Gastrocnemius medialis (tissue), 4 donors: ENCODE results near the gene UNC5B. TPM values are rescaled to one million over a fixed set of nuclear protein-coding genes. Genes with fewer than 3 reads are reported as not detected.

ENCODE experiments used
- ATAC-seq, 2 donors: fragments of 150-250 bp; one replicate each; pipeline ENCODE4 v1.9.1; 2016
- DNase-seq, 2 donors: peaks; one replicate each; pipeline ENCODE4 v3.0.0-alpha.2; 2019
- H3K27ac ChIP-seq, 4 donors: fragments of 200-600 bp; sonication (generic); 1 replicate in 1 of 4; 2 replicates in 3 of 4; pipeline ENCODE4 v1.5.1; 2016 to 2018; ENCODE audit warnings: mild to moderate bottlenecking in 2 of 4, moderate library complexity in 1 of 4
- H3K27me3 ChIP-seq, 3 donors: fragments of 200-600 bp; sonication (generic) in 2 of 3; 1 replicate in 1 of 3; 2 replicates in 2 of 3; pipeline versions ENCODE4 v1.5.1 to v1.6.0; 2016 to 2019; ENCODE audit warnings: mild to moderate bottlenecking in 1 of 3, moderate library complexity in 1 of 3
- H3K36me3 ChIP-seq, 2 donors: fragments of 200-600 bp; sonication (generic) in 1 of 2; one replicate each; pipeline ENCODE4 v1.5.1; 2017 to 2018
- H3K4me1 ChIP-seq, 2 donors: fragments of 200-600 bp; sonication (generic) in 1 of 2; one replicate each; pipeline ENCODE4 v1.5.1; 2016 to 2017; ENCODE audit warnings: mild to moderate bottlenecking in 2 of 2
- H3K4me3 ChIP-seq, 4 donors: fragments of 200-600 bp; sonication (generic) in 3 of 4; 1 replicate in 1 of 4; 2 replicates in 3 of 4; pipeline ENCODE4 v1.5.1; 2016 to 2019; ENCODE audit warnings: mild to moderate bottlenecking in 2 of 4
- H3K9me3 ChIP-seq, 3 donors: fragments of 200-600 bp; sonication (generic) in 2 of 3; 1 replicate in 1 of 3; 2 replicates in 2 of 3; pipeline ENCODE4 v1.5.1; 2016 to 2019
- CTCF ChIP-seq, 5 experiments: fragments of 450-650 bp in 3 of 5; fragments of 200-600 bp in 2 of 5; sonication (generic) in 2 of 5; IDR thresholded peaks in 4 of 5; conservative IDR thresholded peaks in 1 of 5; 1 replicate in 4 of 5; 2 replicates in 1 of 5; pipeline ENCODE4 v1.5.1; 2016 to 2019; ENCODE audit warnings: antibody characterized with exemption in 5 of 5, mild to moderate bottlenecking in 3 of 5, moderate library complexity in 3 of 5
- POLR2A ChIP-seq, 2 donors: fragments of 450-650 bp; IDR thresholded peaks; one replicate each; pipeline ENCODE4 v1.6.1; 2017; ENCODE audit warnings: antibody characterized with exemption in 2 of 2, mild to moderate bottlenecking in 2 of 2, moderate library complexity in 2 of 2
- in situ Hi-C, 4 donors: fragments of 200-750 bp; cut with MboI; loops; one replicate each; pipeline versions ENCODE4 v1.15.0 to v1.8.0; 2017; ENCODE audit warnings: low sequenced_read_pairs in 4 of 4
- intact Hi-C: fragments of 100-400 bp; cut with DNase I; formaldehyde crosslinking; loops from one replicate; pipeline ENCODE4 v1.15.1; 2023; ENCODE audit warnings: low total_unique reads
- total RNA-seq, 4 donors: library from RNA; depleted of rRNA; stranded (reverse); fragments of >200 nt; gene quantifications; one replicate each; pipeline versions ENCODE4 v1.1.0 to v1.2.3, GENCODE V29; 2016

UNC5B gene
- total RNA-seq, 4 donors from 2014 or later: 0.65 to 1.2 (median 0.90) TPM

GRCh38 chr10:71248210-71248609, 35.8 kb downstream of the UNC5B start:
- H3K4me3 ChIP-seq: no peak overlapping the region
- DNase-seq: no peak
- H3K36me3 ChIP-seq: no peaks in the 10 kb centered on the region
- TF ChIP-seq CTCF (IDR thresholded peaks at IDR 0.05 in 4 of 5, conservative IDR thresholded peaks at IDR 0.05 in 1 of 5) (no peak), POLR2A (IDR thresholded peaks at IDR 0.05) (no peak)
- no peaks in the 10 kb centered on the region for H3K9me3 ChIP-seq
- H3K27me3 ChIP-seq: no peaks in the 10 kb centered on the region
- H3K27ac ChIP-seq: no peak overlapping the region
- in situ Hi-C loops: no loop called here
- no peak for ATAC-seq
- intact Hi-C loops: no loop called here
- peaks cover 18 to 29% of the 10 kb centered on the region in 2 donors for H3K4me1 ChIP-seq

- Histone ChIP-seq H3K36me3 (no peaks in the 10 kb centered on the region), H3K9me3 (no peaks in the 10 kb centered on the region), H3K4me3 (no peak overlapping the region), H3K4me1 (peaks cover 7 to 22% of the 10 kb centered on the region in 2 donors), H3K27me3 (no peaks in the 10 kb centered on the region), H3K27ac (no peak overlapping the region)
- TF ChIP-seq POLR2A (IDR thresholded peaks at IDR 0.05) (no peak), CTCF (IDR thresholded peaks at IDR 0.05 in 4 of 5, conservative IDR thresholded peaks at IDR 0.05 in 1 of 5) (no peak)
- intact Hi-C loops: no loop called here
- DNase-seq (no peak), ATAC-seq (no peak)
- in situ Hi-C loops: no loop called here
Observed at GRCh38 chr10:71249996-71250395, 37.6 kb downstream of the UNC5B start.

DNA sequence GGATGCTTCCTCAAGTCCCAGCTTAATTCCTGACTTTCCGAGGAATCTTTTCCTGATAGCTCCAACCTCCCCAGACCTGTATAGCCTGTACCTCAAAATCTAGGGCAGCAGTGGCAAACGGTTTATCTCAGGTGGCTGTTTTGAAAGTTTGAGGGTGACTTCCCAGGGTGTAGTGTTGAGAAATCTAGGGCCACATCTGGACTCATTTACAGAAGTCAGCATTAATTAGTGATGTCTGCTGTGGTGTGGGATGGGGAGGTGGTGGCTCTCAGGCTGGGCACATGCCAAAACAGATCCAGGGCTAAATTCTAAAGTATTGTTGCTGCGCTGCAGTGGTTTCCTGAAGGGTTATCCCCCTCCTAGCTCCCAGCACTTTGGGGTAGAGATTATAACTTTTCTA, 38.0 kb downstream of the UNC5B start:
- no peak overlapping the region for H3K27ac ChIP-seq
- no peak overlapping the region for H3K4me3 ChIP-seq

DNA sequence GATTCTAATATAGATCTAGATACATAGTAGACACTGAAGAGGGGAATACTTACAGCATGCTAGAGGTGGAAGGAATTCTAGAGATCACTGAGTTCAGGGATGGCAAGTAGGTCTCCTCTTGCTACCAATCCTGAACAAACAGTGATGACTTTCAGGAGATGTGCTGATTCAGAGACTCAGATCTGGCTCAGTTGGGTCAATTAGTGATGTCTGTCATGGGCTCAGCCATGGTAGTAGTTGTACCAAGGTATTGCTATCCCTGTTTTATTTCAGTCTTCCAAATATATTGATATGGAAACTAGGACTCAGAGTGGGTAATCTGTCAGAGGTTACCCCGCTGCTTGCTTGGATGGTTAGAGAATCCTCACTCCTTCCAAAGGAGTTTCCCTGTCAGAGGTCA, 38.5 kb downstream of the UNC5B start:
- Histone ChIP-seq H3K36me3 (no peaks in the 10 kb centered on the region), H3K4me3 (no peak overlapping the region), H3K9me3 (no peaks in the 10 kb centered on the region), H3K27ac (no peak overlapping the region), H3K27me3 (no peaks in the 10 kb centered on the region), H3K4me1 (peaks cover 0 to 24% of the 10 kb centered on the region in 2 donors)
- TF ChIP-seq CTCF (IDR thresholded peaks at IDR 0.05 in 4 of 5, conservative IDR thresholded peaks at IDR 0.05 in 1 of 5): no peak
- no peak for TF ChIP-seq POLR2A (IDR thresholded peaks at IDR 0.05)
- in situ Hi-C loops: no loop called here
- no peak for DNase-seq
- ATAC-seq: no peak
- intact Hi-C loops: no loop called here

More for the DNA sequence above, 38.0 kb downstream of the UNC5B start:
- no peaks in the 10 kb centered on the region for H3K36me3 ChIP-seq
- no peaks in the 10 kb centered on the region for H3K9me3 ChIP-seq
- no peak for TF ChIP-seq CTCF (IDR thresholded peaks at IDR 0.05 in 4 of 5, conservative IDR thresholded peaks at IDR 0.05 in 1 of 5)
- H3K27me3 ChIP-seq: no peaks in the 10 kb centered on the region
- DNase-seq: no peak
- intact Hi-C loops: no loop called here
- in situ Hi-C loops: no loop called here
- H3K4me1 ChIP-seq: peaks cover 3 to 22% of the 10 kb centered on the region in 2 donors
- no peak for ATAC-seq

DNA sequence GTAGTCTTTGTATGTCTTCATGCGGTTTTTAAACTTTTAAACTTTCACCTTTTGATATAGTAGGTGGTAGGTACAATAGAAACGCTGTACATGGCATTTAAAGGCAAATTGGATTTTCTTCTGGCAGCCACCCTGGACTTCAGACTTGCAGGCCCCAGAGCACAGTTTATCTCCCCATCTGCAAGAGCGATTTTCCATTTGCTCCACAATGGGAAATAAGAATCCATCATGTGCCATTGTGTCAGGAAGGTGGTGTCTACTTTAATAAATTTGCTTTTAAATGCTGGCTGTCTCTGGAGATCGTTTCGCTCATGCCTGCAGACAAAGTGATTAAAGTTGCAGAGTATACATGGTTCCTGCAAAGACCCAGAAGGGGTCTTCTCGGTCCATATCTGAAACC, 38.9 kb downstream of the UNC5B start:
- no peaks in the 10 kb centered on the region for H3K27me3 ChIP-seq
- intact Hi-C loops (no loop called here), in situ Hi-C loops (no loop called here)
- H3K36me3 ChIP-seq: no peaks in the 10 kb centered on the region
- H3K4me1 ChIP-seq: peaks cover 0 to 21% of the 10 kb centered on the region in 2 donors
- ATAC-seq (no peak), DNase-seq (no peak)
- no peak for TF ChIP-seq CTCF (IDR thresholded peaks at IDR 0.05 in 4 of 5, conservative IDR thresholded peaks at IDR 0.05 in 1 of 5)
- no peak for TF ChIP-seq POLR2A (IDR thresholded peaks at IDR 0.05)
- H3K27ac ChIP-seq: no peak overlapping the region
- no peak overlapping the region for H3K4me3 ChIP-seq
- H3K9me3 ChIP-seq: no peaks in the 10 kb centered on the region
